ENCODE measurements around the gene CHID1.

CHID1 gene

DNA sequence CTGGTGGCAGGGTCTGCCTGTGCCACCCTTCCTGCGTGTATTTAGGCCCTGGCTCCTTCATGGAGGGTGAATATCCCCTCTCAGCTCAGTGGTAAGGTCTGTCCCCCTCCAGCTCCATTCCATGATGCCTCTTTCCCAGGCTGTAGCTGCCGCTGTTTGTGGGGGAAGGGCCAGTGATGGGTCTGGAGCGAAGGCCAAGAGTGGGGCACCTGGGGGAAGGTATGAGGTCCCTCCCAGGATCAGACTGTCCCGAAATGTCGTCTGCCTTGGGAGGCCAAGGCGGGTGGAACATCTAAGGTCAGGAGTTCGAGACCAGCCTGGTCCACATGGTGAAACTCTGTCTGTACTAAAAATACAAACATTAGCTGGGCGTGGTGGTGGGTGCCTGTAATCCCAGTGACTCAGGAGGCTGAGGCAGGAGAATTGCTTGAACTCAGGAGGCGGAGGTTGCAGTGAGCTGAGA lies 76.7 kb downstream of the CHID1 start:
- Histone ChIP-seq H3K4me2 (ENCODE audit: low read depth, low read length, poor library complexity, severe bottlenecking) (peak overlapping the region; percentile 84), H3F3A (ENCODE audit: low read depth) (no peaks in the 10 kb centered on the region), H4K20me1 (ENCODE audit: insufficient read depth, low read length, poor library complexity, severe bottlenecking) (peaks cover 10% of the 10 kb centered on the region), H2AFZ (ENCODE audit: low read length) (no peak overlapping the region), H3K9me3 (ENCODE audit: insufficient read depth, low read depth, low read length) (no peaks in the 10 kb centered on the region), H3K9ac (ENCODE audit: low read depth, low read length, poor library complexity, severe bottlenecking) (peak overlapping the region; percentile 78), H3K9me2 (replicated peaks; ENCODE audit: low read depth, low read length) (no peaks in the 10 kb centered on the region), H3K36me3 (ENCODE audit: insufficient read depth, low read length) (peaks cover 4% of the 10 kb centered on the region; the same call in 1 of the 2 replicates), H3K79me2 (ENCODE audit: insufficient read depth, low read length) (peaks cover 6% of the 10 kb centered on the region; the same call in 1 of the 2 replicates), H3K27me3 (ENCODE audit: insufficient read depth, low read length, poor library complexity, severe bottlenecking) (no peaks in the 10 kb centered on the region), H3K4me3 (ENCODE audit: low read length, poor library complexity, severe bottlenecking) (peak overlapping the region; percentile 77), H3K4me1 (ENCODE audit: insufficient read depth, low read length, poor library complexity, severe bottlenecking) (peaks cover 15% of the 10 kb centered on the region)
- TF ChIP-seq EZH2phosphoT487 (IDR thresholded peaks at IDR 0.05; ENCODE audit: borderline replicate concordance): no peak
- TF ChIP-seq CTCF (conservative IDR thresholded peaks at IDR 0.05; ENCODE audit: low read length): no peak

- Histone ChIP-seq H3K36me3 (ENCODE audit: insufficient read depth, low read length) (no peaks in the 10 kb centered on the region; the same call in 1 of the 2 replicates), H3K4me2 (ENCODE audit: low read depth, low read length, poor library complexity, severe bottlenecking) (peak overlapping the region; percentile 84), H3K9me3 (ENCODE audit: insufficient read depth, low read depth, low read length) (no peaks in the 10 kb centered on the region), H4K20me1 (ENCODE audit: insufficient read depth, low read length, poor library complexity, severe bottlenecking) (peaks cover 5% of the 10 kb centered on the region), H3K4me3 (ENCODE audit: low read length, poor library complexity, severe bottlenecking) (peak overlapping the region; percentile 77), H3K79me2 (ENCODE audit: insufficient read depth, low read length) (peaks cover 6% of the 10 kb centered on the region; the same call in 1 of the 2 replicates), H3K4me1 (ENCODE audit: insufficient read depth, low read length, poor library complexity, severe bottlenecking) (peaks cover 15% of the 10 kb centered on the region), H3F3A (ENCODE audit: low read depth) (no peaks in the 10 kb centered on the region), H3K9me2 (replicated peaks; ENCODE audit: low read depth, low read length) (no peaks in the 10 kb centered on the region), H3K9ac (ENCODE audit: low read depth, low read length, poor library complexity, severe bottlenecking) (peak overlapping the region; percentile 78), H2AFZ (ENCODE audit: low read length) (peak overlapping the region; percentile 3; the same call in 1 of the 2 replicates), H3K27me3 (ENCODE audit: insufficient read depth, low read length, poor library complexity, severe bottlenecking) (no peaks in the 10 kb centered on the region)
- TF ChIP-seq CTCF (conservative IDR thresholded peaks at IDR 0.05; ENCODE audit: low read length) (no peak), EZH2phosphoT487 (IDR thresholded peaks at IDR 0.05; ENCODE audit: borderline replicate concordance) (no peak)
Measured at GRCh38 chr11:833114-833791, 77.4 kb downstream of the CHID1 start.

- peak within 1 kb of the TSS; percentile 3; the same call in 1 of the 2 replicates for H2AFZ ChIP-seq (ENCODE audit: low read length)
- H3K9ac ChIP-seq (ENCODE audit: low read depth, low read length, poor library complexity, severe bottlenecking): peak within 1 kb of the TSS; percentile 78
- H3K9me2 ChIP-seq (replicated peaks; ENCODE audit: low read depth, low read length): no peaks in the 10 kb centered on the region
- peaks cover 5% of the 10 kb centered on the region for H4K20me1 ChIP-seq (ENCODE audit: insufficient read depth, low read length, poor library complexity, severe bottlenecking)
- H3K9me3 ChIP-seq (ENCODE audit: insufficient read depth, low read depth, low read length): no peaks in the 10 kb centered on the region
- peak within 1 kb of the TSS; percentile 77 for H3K4me3 ChIP-seq (ENCODE audit: low read length, poor library complexity, severe bottlenecking)
- no peaks in the 10 kb centered on the region for H3K27me3 ChIP-seq (ENCODE audit: insufficient read depth, low read length, poor library complexity, severe bottlenecking)
- H3K36me3 ChIP-seq (ENCODE audit: insufficient read depth, low read length): no peaks in the 10 kb centered on the region; the same call in 1 of the 2 replicates
- peaks cover 22% of the 10 kb centered on the region for H3K4me1 ChIP-seq (ENCODE audit: insufficient read depth, low read length, poor library complexity, severe bottlenecking)
- no peaks in the 10 kb centered on the region for H3F3A ChIP-seq (ENCODE audit: low read depth)
- TF ChIP-seq EZH2phosphoT487 (IDR thresholded peaks at IDR 0.05; ENCODE audit: borderline replicate concordance): no peak
- peak within 1 kb of the TSS; percentile 84 for H3K4me2 ChIP-seq (ENCODE audit: low read depth, low read length, poor library complexity, severe bottlenecking)
- peaks cover 11% of the 10 kb centered on the region; the same call in 1 of the 2 replicates for H3K79me2 ChIP-seq (ENCODE audit: insufficient read depth, low read length)
Measured at GRCh38 chr11:832529-833113, 78.0 kb downstream of the CHID1 start, which contains the start of gene CD151. Gene CD151 (plus strand): TSS chr11:832952. CDS start chr11:836070, 3,118 bp downstream.
